IMR-90 (cell line): ENCODE results near the gene CERK.

ENCODE experiments used
- CTCF ChIP-seq: conservative IDR thresholded peaks from 2 replicates; pipeline ENCODE4 v1.5.1; 2012; ENCODE audit warnings: mild to moderate bottlenecking, low read depth, low read length, improper control_type of control experiment
- MAFK ChIP-seq: IDR thresholded peaks from 2 replicates; pipeline ENCODE4 v1.6.1; 2012; ENCODE audit warnings: low read depth, low read length, improper control_type of control experiment
- POLR2A ChIP-seq: IDR thresholded peaks from 2 replicates; pipeline ENCODE4 v1.6.1; 2012; ENCODE audit warnings: mild to moderate bottlenecking, low read depth, low read length
- RAD21 ChIP-seq: IDR thresholded peaks from 2 replicates; pipeline ENCODE4 v1.6.1; 2012; ENCODE audit warnings: low read length, improper control_type of control experiment

- TF ChIP-seq CTCF (no peak), POLR2A (no peak), RAD21 (no peak), MAFK (no peak)
These were observed 11.9 kb upstream of the CERK start for GRCh38 chr22:46749682-46750529.
